GM23248 (cell line): ENCODE results near the gene TRIM62.

Source experiments
- EZH2 ChIP-seq: fragments of 200-600 bp; sonication (generic); IDR thresholded peaks from 2 replicates; pipeline ENCODE4 v1.6.1; 2018; ENCODE audit warnings: antibody characterized with exemption, mild to moderate bottlenecking; ENCODE audit not compliant: insufficient read depth, poor library complexity, severe bottlenecking
- EZH2phosphoT487 ChIP-seq: fragments of 200-600 bp; sonication (generic); IDR thresholded peaks from 2 replicates; pipeline ENCODE4 v1.6.1; 2018; ENCODE audit warnings: antibody characterized with exemption, moderate library complexity, mild to moderate bottlenecking, low read depth; ENCODE audit not compliant: insufficient read depth

DNA sequence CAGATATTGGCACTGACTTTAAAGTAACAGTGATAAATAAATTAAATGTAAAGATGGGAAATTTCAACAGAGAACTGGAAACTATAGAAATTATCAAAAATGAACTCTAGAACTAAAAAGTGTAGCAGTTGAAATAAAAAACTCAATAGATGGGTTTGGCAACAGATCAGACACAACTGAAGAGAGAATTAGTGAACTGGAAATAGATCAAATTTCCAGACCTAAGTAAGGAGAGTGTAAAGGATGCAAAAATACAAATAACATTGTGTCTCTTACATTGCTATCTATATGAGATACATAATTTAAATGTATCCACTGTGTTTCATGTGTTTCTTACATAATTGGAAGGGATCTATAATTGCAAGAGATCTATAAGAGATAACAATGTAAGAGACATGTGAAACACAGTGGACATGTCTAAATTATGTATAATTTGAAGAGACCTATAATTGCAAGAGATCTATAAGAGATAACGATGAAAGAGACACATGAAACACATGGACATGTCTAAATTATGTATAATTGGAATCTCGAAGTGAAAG, 42.4 kb upstream of the TRIM62 start:
- TF ChIP-seq EZH2 (no peak), EZH2phosphoT487 (no peak)
